Lower lobe of right lung (tissue), 2 donors: Measurements from ENCODE around the gene RRN3. TPM values are rescaled to one million over a fixed set of nuclear protein-coding genes. Genes with fewer than 3 reads are reported as not detected.
A peak's percentile ranks its signal among the peaks of the same experiment; 100 is the strongest.

ENCODE experiments used
- ATAC-seq, 2 donors: fragments of 200-7000 bp; cut with Tn5 transposase; one replicate each; pipeline ENCODE4 v1.9.1; 2020 to 2022; ENCODE audit warnings: mild to moderate bottlenecking in 2 of 2, moderate library complexity in 2 of 2
- DNase-seq: peaks from one replicate; pipeline ENCODE4 v3.0.0-alpha.2; 2020
- H3K27ac ChIP-seq: fragments of 200-600 bp; one replicate; pipeline ENCODE4 v1.8.0; 2022
- H3K27me3 ChIP-seq: fragments of 200-600 bp; one replicate; pipeline ENCODE4 v1.8.0; 2022; ENCODE audit warnings: low read depth
- H3K36me3 ChIP-seq: fragments of 200-600 bp; one replicate; pipeline ENCODE4 v1.8.0; 2022; ENCODE audit warnings: mild to moderate bottlenecking
- H3K4me1 ChIP-seq: fragments of 200-600 bp; one replicate; pipeline ENCODE4 v1.8.0; 2022
- H3K4me3 ChIP-seq: fragments of 200-600 bp; one replicate; pipeline ENCODE4 v1.8.0; 2022; ENCODE audit warnings: mild to moderate bottlenecking
- H3K9me3 ChIP-seq: fragments of 200-600 bp; one replicate; pipeline ENCODE4 v1.8.0; 2022
- CTCF ChIP-seq: fragments of 200-600 bp; IDR thresholded peaks from one replicate; pipeline ENCODE4 v1.8.0; 2022; ENCODE audit warnings: antibody characterized with exemption, mild to moderate bottlenecking
- intact Hi-C: fragments of 100-400 bp; cut with DNase I; formaldehyde crosslinking; loops from one replicate; pipeline ENCODE4 v1.11.0; 2022
- total RNA-seq: library from RNA; stranded (reverse); fragmentation: NEBNext Ultra II Directional; extraction: Animal tissue kit (Norgen Biotek cat#: 25700); gene quantifications from one replicate; pipeline ENCODE4 v1.2.1, GENCODE V29; 2021
- donor health status: DM: no; HTN: yes; CAD: no; lungs with severe emphysema.

RRN3 gene
- total RNA-seq, 1 donor from 2014 or later: 23.0 TPM

GRCh38 chr16:15057681-15058417 lies 36.2 kb downstream of the RRN3 start:
- intact Hi-C loops: no loop called here
- no peak for DNase-seq
- Histone ChIP-seq H3K27ac (no peak overlapping the region), H3K9me3 (no peaks in the 10 kb centered on the region), H3K36me3 (peaks cover 47% of the 10 kb centered on the region), H3K27me3 (no peaks in the 10 kb centered on the region), H3K4me3 (no peak overlapping the region), H3K4me1 (peaks cover 19% of the 10 kb centered on the region)
- no peak for ATAC-seq
- no peak for TF ChIP-seq CTCF

- intact Hi-C loops: no loop called here
- Histone ChIP-seq H3K27me3 (no peaks in the 10 kb centered on the region), H3K4me1 (peaks cover 26% of the 10 kb centered on the region), H3K4me3 (peak overlapping the region; percentile 97), H3K36me3 (peaks cover 23% of the 10 kb centered on the region), H3K9me3 (no peaks in the 10 kb centered on the region), H3K27ac (peak overlapping the region; percentile 88)
- DNase-seq: peak; percentile 71
- peak; percentile 11 for TF ChIP-seq CTCF
- peak; percentile 45 to 52 for ATAC-seq
These were observed 38.7 kb downstream of the RRN3 start for GRCh38 chr16:15055141-15056053.

GRCh38 chr16:15054357-15055140 lies 39.5 kb downstream of the RRN3 start:
- intact Hi-C loops: no loop called here
- no peaks in the 10 kb centered on the region for H3K9me3 ChIP-seq
- peak overlapping the region; percentile 97 for H3K4me3 ChIP-seq
- peaks cover 26% of the 10 kb centered on the region for H3K4me1 ChIP-seq
- DNase-seq (no peak), ATAC-seq (no peak)
- peak overlapping the region; percentile 88 for H3K27ac ChIP-seq
- H3K27me3 ChIP-seq: no peaks in the 10 kb centered on the region
- TF ChIP-seq CTCF: no peak
- peaks cover 14% of the 10 kb centered on the region for H3K36me3 ChIP-seq

- H3K9me3 ChIP-seq: no peaks in the 10 kb centered on the region
- peaks cover 26% of the 10 kb centered on the region for H3K4me1 ChIP-seq
- no peak overlapping the region for H3K27ac ChIP-seq
- H3K27me3 ChIP-seq: no peaks in the 10 kb centered on the region
- intact Hi-C loops: no loop called here
- no peak for DNase-seq
- peaks cover 8% of the 10 kb centered on the region for H3K36me3 ChIP-seq
- H3K4me3 ChIP-seq: no peak overlapping the region
- TF ChIP-seq CTCF: no peak
- ATAC-seq: no peak
These were observed 40.2 kb downstream of the RRN3 start for GRCh38 chr16:15053904-15054303.
